Globus pallidus (tissue), 1 donor: Measurements from ENCODE around the gene MAML2.

ENCODE experiments used
- DNase-seq: peaks from one replicate; pipeline ENCODE4 v3.0.0-alpha.2; 2015; ENCODE audit warnings: low spot score

MAML2 gene

GRCh38 chr11:96067160-96067559, 275.8 kb downstream of the MAML2 start:
- peak; percentile 47 for DNase-seq

GRCh38 chr11:96065379-96065778, 277.6 kb downstream of the MAML2 start:
- no peak for DNase-seq

GRCh38 chr11:96063886-96064285, 279.1 kb downstream of the MAML2 start:
- DNase-seq = no peak

GRCh38 chr11:96063053-96063452, 279.9 kb downstream of the MAML2 start:
- no peak for DNase-seq

GRCh38 chr11:96062134-96062533, 280.9 kb downstream of the MAML2 start:
- no peak for DNase-seq

- no peak for DNase-seq
These were observed 281.3 kb downstream of the MAML2 start for GRCh38 chr11:96061730-96062129.

- no peak for DNase-seq
These were observed 281.9 kb downstream of the MAML2 start for GRCh38 chr11:96061069-96061468.

GRCh38 chr11:96057502-96057901, 285.5 kb downstream of the MAML2 start:
- DNase-seq = no peak

GRCh38 chr11:96056576-96056975, 286.4 kb downstream of the MAML2 start:
- no peak for DNase-seq

- no peak for DNase-seq
These were observed 287.1 kb downstream of the MAML2 start for GRCh38 chr11:96055706-96056387.

- no peak for DNase-seq
These were observed 287.9 kb downstream of the MAML2 start for GRCh38 chr11:96054870-96055705.

GRCh38 chr11:96052921-96053651, 289.9 kb downstream of the MAML2 start:
- DNase-seq = no peak

GRCh38 chr11:96051820-96052219, 291.2 kb downstream of the MAML2 start:
- DNase-seq = no peak

GRCh38 chr11:96050435-96051182, 292.4 kb downstream of the MAML2 start:
- no peak for DNase-seq

- no peak for DNase-seq
These were observed 293.6 kb downstream of the MAML2 start for GRCh38 chr11:96049426-96049825.

GRCh38 chr11:96045622-96046456, 297.2 kb downstream of the MAML2 start:
- DNase-seq = peak; percentile 60

- DNase-seq = no peak
These were observed 298.2 kb downstream of the MAML2 start for GRCh38 chr11:96044747-96045146.

GRCh38 chr11:96044311-96044710, 298.7 kb downstream of the MAML2 start:
- DNase-seq = no peak

GRCh38 chr11:96043291-96043690, 299.7 kb downstream of the MAML2 start:
- no peak for DNase-seq

- DNase-seq = no peak
These were observed 304.9 kb downstream of the MAML2 start for GRCh38 chr11:96038046-96038445.

- no peak for DNase-seq
These were observed 305.5 kb downstream of the MAML2 start for GRCh38 chr11:96037405-96037949.
